Heart right ventricle (tissue), 16 donors: ENCODE data around the gene ZHX3. TPM values are rescaled to one million over a fixed set of nuclear protein-coding genes. Genes with fewer than 3 reads are reported as not detected.

Experiments
- ATAC-seq, 8 donors: fragments of 200-7000 bp; cut with Tn5 transposase; one replicate each; pipeline ENCODE4 v1.9.1; 2020; ENCODE audit warnings: mild to moderate bottlenecking in 8 of 8, moderate library complexity in 8 of 8, moderate number of reproducible peaks in 1 of 8
- DNase-seq, 2 donors: peaks; one replicate each; pipeline ENCODE4 v3.0.0-alpha.2; 2020
- H3K27ac ChIP-seq, 10 donors: fragments of 200-600 bp; sonication (generic) in 2 of 10; one replicate each; pipeline versions ENCODE4 v1.5.0 to v1.8.0; 2020 to 2022; ENCODE audit warnings: mild to moderate bottlenecking in 3 of 10
- H3K27me3 ChIP-seq, 7 donors: fragments of 200-600 bp; one replicate each; pipeline ENCODE4 v1.8.0; 2021 to 2022; ENCODE audit warnings: mild to moderate bottlenecking in 2 of 7
- H3K36me3 ChIP-seq, 9 donors: fragments of 200-600 bp; sonication (generic) in 1 of 9; one replicate each; pipeline versions ENCODE4 v1.5.0 to v1.8.0; 2020 to 2022; ENCODE audit warnings: mild to moderate bottlenecking in 2 of 9
- H3K4me1 ChIP-seq, 9 donors: fragments of 200-600 bp; sonication (generic) in 1 of 9; one replicate each; pipeline versions ENCODE4 v1.5.0 to v1.8.0; 2020 to 2022; ENCODE audit warnings: mild to moderate bottlenecking in 4 of 9
- H3K4me3 ChIP-seq, 10 donors: fragments of 200-600 bp; sonication (generic) in 2 of 10; one replicate each; pipeline versions ENCODE4 v1.5.0 to v1.8.0; 2020 to 2022; ENCODE audit warnings: mild to moderate bottlenecking in 7 of 10, moderate library complexity in 2 of 10
- H3K9me3 ChIP-seq, 11 donors: fragments of 200-600 bp in 10 of 11; sonication (generic) in 2 of 11; one replicate each; pipeline versions ENCODE4 v1.5.0 to v1.8.0; 2013 to 2022; ENCODE audit warnings: mild to moderate bottlenecking in 2 of 11, control low read depth in 1 of 11, moderate library complexity in 1 of 11
- WGBS, 2 donors: extraction: QIAGEN DNeasy Blood & Tissue Kit; methylation state at CpG; one replicate each; pipeline ENCODE4 v1.1.7; 2013; ENCODE audit warnings: inconsistent platforms in 1 of 2; 5-methylcytosine and 5-hydroxymethylcytosine counted together
- intact Hi-C, 10 donors: fragments of 100-400 bp; cut with DNase I; formaldehyde crosslinking; loops; one replicate each; pipeline versions ENCODE4 v1.11.1 to v1.14.2; 2022
- polyA plus RNA-seq, 2 donors: library from polyadenylated mRNA; stranded (reverse); fragments of 200-250 nt; gene quantifications; one replicate each; pipeline ENCODE4 v1.2.3, GENCODE V29; 2013
- total RNA-seq, 10 donors: library from RNA; stranded (reverse); fragmentation: NEBNext Ultra II Directional in 3 of 10; extraction: Animal tissue kit (Norgen Biotek cat#: 25700) in 3 of 10; gene quantifications; one replicate each; pipeline versions ENCODE4 v1.2.1 to v1.2.4, GENCODE V29; 2021 to 2023
- TF ChIP-seq, protein P1 (sequence below), 9 donors: fragments of 200-600 bp; sonication (generic) in 2 of 9; IDR thresholded peaks; one replicate each; pipeline versions ENCODE4 v1.5.0 to v1.8.0; 2021 to 2022; ENCODE audit warnings: antibody characterized with exemption in 9 of 9, mild to moderate bottlenecking in 5 of 9, moderate library complexity in 1 of 9
- donor health status: Arrhythmogenic right ventricular cardiomyopathy.
- donor health status: ischemic (EF 13 %, LVEDD 7.1; RV severe dilation, severe dysfunction).
- donor health status: healthy with polysubstance abuse.
- donor health status: DM: no; HTN: yes; CAD: no.
- donor health status: DM: no; HTN: no; CAD: no.
- donor health status: ischemic (EF 25% LVEDD 6.9; RV normal size, moderate dysfunction).
- donor health status: ischemic (EF 25% LVEDD 5.7; RV mildly dilated, moderate dysfunction).
- donor health status: healthy.
- donor health status: DM: yes; HTN: yes; CAD: no.
- donor health status: Ischemic cardiomyopathy.
- donor health status: ischemic (EF 35%, LVEDD 5.7; RV mildly dilated, moderate dysfunction).
- donor health status: nonischemic (EF 11% LVEDD 7.7; RV severe dilation, severe dysfunction).
- donor health status: DM: yes; HTN: yes; CAD: no.
- donor health status: PGD.
- donor health status: ischemic (EF 29% LVEDD 5.4; RV normal size, mild dysfunction).
- donor health status: nonischemic (EF 23%, LVEDD 6.1; RV moderate dilation, normal function).

ZHX3 gene
- total and polyA plus RNA-seq, 12 donors = 6.5 to 51.8 (median 30.4) TPM

- no peaks in the 10 kb centered on the region for H3K27me3 ChIP-seq
- peaks cover 18 to 39% (median 32%) of the 10 kb centered on the region in 9 donors for H3K4me1 ChIP-seq
- peak overlapping the region in 5 of 10 donors; percentile 10 to 90 (median 18) for H3K27ac ChIP-seq
- no peaks in the 10 kb centered on the region for H3K9me3 ChIP-seq
- TF ChIP-seq, protein P1, sequence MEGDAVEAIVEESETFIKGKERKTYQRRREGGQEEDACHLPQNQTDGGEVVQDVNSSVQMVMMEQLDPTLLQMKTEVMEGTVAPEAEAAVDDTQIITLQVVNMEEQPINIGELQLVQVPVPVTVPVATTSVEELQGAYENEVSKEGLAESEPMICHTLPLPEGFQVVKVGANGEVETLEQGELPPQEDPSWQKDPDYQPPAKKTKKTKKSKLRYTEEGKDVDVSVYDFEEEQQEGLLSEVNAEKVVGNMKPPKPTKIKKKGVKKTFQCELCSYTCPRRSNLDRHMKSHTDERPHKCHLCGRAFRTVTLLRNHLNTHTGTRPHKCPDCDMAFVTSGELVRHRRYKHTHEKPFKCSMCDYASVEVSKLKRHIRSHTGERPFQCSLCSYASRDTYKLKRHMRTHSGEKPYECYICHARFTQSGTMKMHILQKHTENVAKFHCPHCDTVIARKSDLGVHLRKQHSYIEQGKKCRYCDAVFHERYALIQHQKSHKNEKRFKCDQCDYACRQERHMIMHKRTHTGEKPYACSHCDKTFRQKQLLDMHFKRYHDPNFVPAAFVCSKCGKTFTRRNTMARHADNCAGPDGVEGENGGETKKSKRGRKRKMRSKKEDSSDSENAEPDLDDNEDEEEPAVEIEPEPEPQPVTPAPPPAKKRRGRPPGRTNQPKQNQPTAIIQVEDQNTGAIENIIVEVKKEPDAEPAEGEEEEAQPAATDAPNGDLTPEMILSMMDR (IDR thresholded peaks at IDR 0.05) = no peak
- peaks cover 9 to 99% (median 79%) of the 10 kb centered on the region in 9 donors for H3K36me3 ChIP-seq
- intact Hi-C loops = loop anchor here in 9 of 10 donors (5.0 to 10.0 kb wide), 9 partner anchors 33 to 242 kb away; partner anchors contain the start of genes PLCG1 (in 3 of the 9) and ZHX3 (in 3 of the 9)
- DNase-seq = no peak
- ATAC-seq = no peak
- 86 to 88% methylated on average over 14 of the region's 14 CpGs for WGBS, 2 donors
- no peak overlapping the region for H3K4me3 ChIP-seq
Observed at GRCh38 chr20:41169791-41170351, 147.7 kb downstream of the ZHX3 start.

DNA sequence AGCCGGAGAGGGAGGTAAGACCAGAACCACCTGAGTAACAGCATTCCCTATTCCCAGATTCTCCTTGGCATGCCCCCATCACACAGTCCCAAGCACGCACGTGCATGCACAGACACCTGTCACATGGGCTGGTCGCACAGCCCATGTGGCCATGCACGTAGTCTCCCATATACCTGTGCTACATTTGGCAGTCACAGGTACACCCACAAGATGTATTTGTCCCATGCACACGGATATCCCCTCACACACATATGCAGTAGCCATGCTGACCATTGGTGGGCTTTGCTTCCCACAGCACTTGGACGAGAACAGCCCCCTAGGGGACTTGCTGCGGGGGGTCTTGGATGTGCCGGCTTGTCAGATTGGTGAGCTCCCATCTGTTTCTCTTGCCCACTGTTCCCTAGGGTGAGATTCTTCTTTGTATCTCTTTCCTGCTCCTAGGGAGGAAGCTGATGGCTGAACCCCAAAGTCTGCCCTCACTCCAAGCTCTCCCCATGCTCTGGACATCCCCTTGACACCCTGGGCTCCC is 148.3 kb downstream of the ZHX3 start:
- H3K36me3 ChIP-seq = peaks cover 9 to 99% (median 79%) of the 10 kb centered on the region in 9 donors
- H3K9me3 ChIP-seq = no peaks in the 10 kb centered on the region
- intact Hi-C loops = loop anchor here in 1 of 10 donors (5.0 kb wide), 1 partner anchor 202 kb away; no protein-coding TSS in a partner anchor
- WGBS, 2 donors = 89 to 94% methylated on average over 9 of the region's 9 CpGs
- no peak for ATAC-seq
- H3K27me3 ChIP-seq = no peaks in the 10 kb centered on the region
- H3K4me3 ChIP-seq = no peak overlapping the region
- no peak for DNase-seq
- H3K27ac ChIP-seq = peak overlapping the region in 3 of 10 donors; percentile 5 to 90 (median 18)
- peaks cover 13 to 32% (median 26%) of the 10 kb centered on the region in 9 donors for H3K4me1 ChIP-seq
- TF ChIP-seq, protein P1 (IDR thresholded peaks at IDR 0.05) = no peak

DNA sequence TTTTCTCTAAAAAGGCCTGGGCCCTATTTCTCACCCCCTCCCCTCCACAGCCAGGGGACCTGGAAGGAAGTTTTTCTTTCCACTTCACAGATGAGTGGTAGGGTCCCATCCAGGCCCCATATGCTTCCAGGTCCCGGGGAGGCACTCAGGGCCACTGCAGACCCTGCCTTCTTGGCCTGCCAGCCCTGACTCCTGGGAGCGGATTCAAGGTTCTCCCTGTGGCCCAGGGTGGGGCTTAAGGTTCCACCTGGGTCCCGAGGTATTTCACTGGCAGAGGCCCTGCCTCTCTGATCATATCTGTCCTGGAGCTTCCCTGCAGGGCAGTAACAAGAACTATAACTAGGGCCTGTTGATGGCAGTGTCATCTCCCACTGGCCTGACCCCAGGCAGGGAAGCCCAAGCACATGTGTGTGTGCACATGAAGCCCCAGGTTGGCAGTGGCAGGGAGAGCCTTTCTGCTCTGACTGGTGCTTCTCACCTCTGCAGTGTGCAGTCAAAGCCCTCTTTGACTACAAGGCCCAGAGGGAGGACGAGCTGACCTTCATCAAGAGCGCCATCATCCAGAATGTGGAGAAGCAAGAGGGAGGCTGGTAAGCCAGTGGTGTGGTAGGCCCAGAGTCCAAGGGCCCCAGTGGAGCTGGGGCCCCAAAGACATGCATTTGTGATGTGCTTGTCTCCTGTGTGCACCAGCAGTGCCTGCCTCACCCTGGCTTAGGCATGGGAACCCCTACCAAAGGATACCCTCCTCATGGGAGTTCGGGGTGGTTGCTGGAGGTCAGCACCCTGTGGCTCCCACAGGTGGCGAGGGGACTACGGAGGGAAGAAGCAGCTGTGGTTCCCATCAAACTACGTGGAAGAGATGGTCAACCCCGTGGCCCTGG is 149.0 kb downstream of the ZHX3 start:
- 94 to 95% methylated on average over 10 of the region's 10 CpGs for WGBS, 2 donors
- H3K27ac ChIP-seq = peak overlapping the region in 2 of 10 donors; percentile 6 to 13

More for the DNA sequence above, 149.0 kb downstream of the ZHX3 start:
- H3K4me3 ChIP-seq = no peak overlapping the region
- intact Hi-C loops = loop anchor here in 1 of 10 donors (5.0 kb wide), 1 partner anchor 201 kb away; no protein-coding TSS in a partner anchor
- no peaks in the 10 kb centered on the region for H3K27me3 ChIP-seq
- no peaks in the 10 kb centered on the region for H3K9me3 ChIP-seq
- H3K4me1 ChIP-seq = peaks cover 12 to 25% (median 19%) of the 10 kb centered on the region in 9 donors
- ATAC-seq = no peak
- TF ChIP-seq, protein P1 (IDR thresholded peaks at IDR 0.05) = no peak
- DNase-seq = no peak
- peaks cover 9 to 99% (median 80%) of the 10 kb centered on the region in 9 donors for H3K36me3 ChIP-seq
